Testis (tissue), 3 donors: ENCODE measurements around the gene TBC1D22A. TPM values are rescaled to one million over a fixed set of nuclear protein-coding genes. Genes with fewer than 3 reads are reported as not detected.

Experiments used
- DNase-seq: peaks from one replicate; pipeline ENCODE4 v3.0.0-alpha.2; 2019
- H3K27ac ChIP-seq, 2 donors: fragments of 200-600 bp; sonication (generic); one replicate each; pipeline ENCODE4 v1.5.1; 2019
- H3K27me3 ChIP-seq: fragments of 200-600 bp; sonication (generic); one replicate; pipeline ENCODE4 v1.5.1; 2019
- H3K36me3 ChIP-seq: fragments of 200-600 bp; sonication (generic); one replicate; pipeline ENCODE4 v1.5.1; 2017; ENCODE audit warnings: low read depth; ENCODE audit errors: missing control alignments
- H3K4me1 ChIP-seq: fragments of 200-600 bp; sonication (generic); one replicate; pipeline ENCODE4 v1.5.1; 2019
- H3K4me3 ChIP-seq, 2 donors: fragments of 200-600 bp; sonication (generic); one replicate each; pipeline ENCODE4 v1.5.1; 2017 to 2019
- H3K9me3 ChIP-seq: fragments of 200-600 bp; sonication (generic); one replicate; pipeline ENCODE4 v1.5.1; 2017
- CTCF ChIP-seq, 3 experiments: fragments of 450-650 bp in 2 of 3; fragments of 200-600 bp in 1 of 3; sonication (generic) in 1 of 3; IDR thresholded peaks; one replicate each; pipeline ENCODE4 v1.5.1; 2016 to 2019; ENCODE audit warnings: antibody characterized with exemption in 3 of 3, mild to moderate bottlenecking in 2 of 3, moderate library complexity in 1 of 3
- POLR2A ChIP-seq: fragments of 450-650 bp; IDR thresholded peaks from one replicate; pipeline ENCODE4 v1.6.1; 2017; ENCODE audit warnings: antibody characterized with exemption, mild to moderate bottlenecking, moderate library complexity
- WGBS, 2 donors: methylation state at CpG; one replicate each; pipeline ENCODE4 v1.1.5; 2018; 5-methylcytosine and 5-hydroxymethylcytosine counted together
- intact Hi-C: fragments of 100-400 bp; cut with DNase I; formaldehyde crosslinking; loops from one replicate; pipeline ENCODE4 v1.15.1; 2023; ENCODE audit warnings: low total_unique reads
- polyA plus RNA-seq: library from polyadenylated mRNA; stranded (reverse); fragments of 350-450 nt; fragmentation: Illumina TruSeq; extraction: RNeasy Lipid Tissue Mini Kit (QIAGEN cat#74804); gene quantifications from one replicate; pipeline ENCODE4 v1.2.3, GENCODE V29; 2014; ENCODE audit warnings: low read depth, low replicate concordance; ENCODE audit not compliant: insufficient read depth
- total RNA-seq, 2 donors: library from RNA; depleted of rRNA; stranded (reverse); fragments of >200 nt; gene quantifications; one replicate each; pipeline ENCODE4 v1.2.3, GENCODE V29; 2016

The TBC1D22A gene
- total and polyA plus RNA-seq, 3 donors from 2014 or later: 16.6 to 32.8 (median 28.5) TPM

- 87 to 90% methylated on average over 23 to 26 of the region's 26 CpGs for WGBS, 2 donors
Observed at GRCh38 chr22:47029244-47030074, 267.0 kb downstream of the TBC1D22A start.

GRCh38 chr22:47030143-47030661 lies 267.8 kb downstream of the TBC1D22A start:
- WGBS, 2 donors: 46 to 47% methylated on average over 7 of the region's 7 CpGs
- no peak for TF ChIP-seq CTCF (IDR thresholded peaks at IDR 0.05)
- TF ChIP-seq POLR2A: no peak
- H3K4me3 ChIP-seq: no peak overlapping the region
- no peaks in the 10 kb centered on the region for H3K9me3 ChIP-seq
- no peaks in the 10 kb centered on the region for H3K27me3 ChIP-seq
- no peak for DNase-seq
- H3K4me1 ChIP-seq: peaks cover 27% of the 10 kb centered on the region
- no peaks in the 10 kb centered on the region for H3K36me3 ChIP-seq
- H3K27ac ChIP-seq: peak overlapping the region; percentile 41 to 80
- intact Hi-C loops: no loop called here

More at GRCh38 chr22:47029244-47030074, 267.0 kb downstream of the TBC1D22A start:
- intact Hi-C loops: no loop called here
- Histone ChIP-seq H3K27ac (peak overlapping the region in 1 of 2 donors; percentile 80), H3K4me3 (no peak overlapping the region), H3K9me3 (no peaks in the 10 kb centered on the region), H3K4me1 (peaks cover 27% of the 10 kb centered on the region), H3K36me3 (no peaks in the 10 kb centered on the region), H3K27me3 (no peaks in the 10 kb centered on the region)
- TF ChIP-seq CTCF (IDR thresholded peaks at IDR 0.05) (no peak), POLR2A (no peak)
- DNase-seq: no peak

GRCh38 chr22:47030881-47031627 lies 268.6 kb downstream of the TBC1D22A start:
- Histone ChIP-seq H3K36me3 (no peaks in the 10 kb centered on the region), H3K4me1 (peaks cover 27% of the 10 kb centered on the region), H3K9me3 (no peaks in the 10 kb centered on the region), H3K27me3 (no peaks in the 10 kb centered on the region), H3K4me3 (no peak overlapping the region), H3K27ac (peak overlapping the region; percentile 41 to 80)
- intact Hi-C loops: no loop called here
- TF ChIP-seq POLR2A: no peak
- no peak for TF ChIP-seq CTCF (IDR thresholded peaks at IDR 0.05)
- DNase-seq: peak; percentile 41
- WGBS, 2 donors: 56 to 61% methylated on average over 16 to 24 of the region's 24 CpGs

- no peak for DNase-seq
- Histone ChIP-seq H3K9me3 (no peaks in the 10 kb centered on the region), H3K27me3 (no peaks in the 10 kb centered on the region), H3K36me3 (no peaks in the 10 kb centered on the region), H3K4me3 (no peak overlapping the region), H3K27ac (peak overlapping the region; percentile 41 to 80), H3K4me1 (peaks cover 27% of the 10 kb centered on the region)
- intact Hi-C loops: no loop called here
- 94 to 100% methylated on average over 4 to 7 of the region's 7 CpGs for WGBS, 2 donors
- TF ChIP-seq POLR2A: no peak
- TF ChIP-seq CTCF (IDR thresholded peaks at IDR 0.05): no peak
Observed at GRCh38 chr22:47031628-47031915, 269.1 kb downstream of the TBC1D22A start.
